ENCODE results near the gene PHETA1. TPM values are rescaled to one million over a fixed set of nuclear protein-coding genes. Genes with fewer than 3 reads are reported as not detected.

PHETA1 gene
- total and polyA plus RNA-seq, 2 experiments from 2014 or later = 13.8 to 28.6 TPM

DNA sequence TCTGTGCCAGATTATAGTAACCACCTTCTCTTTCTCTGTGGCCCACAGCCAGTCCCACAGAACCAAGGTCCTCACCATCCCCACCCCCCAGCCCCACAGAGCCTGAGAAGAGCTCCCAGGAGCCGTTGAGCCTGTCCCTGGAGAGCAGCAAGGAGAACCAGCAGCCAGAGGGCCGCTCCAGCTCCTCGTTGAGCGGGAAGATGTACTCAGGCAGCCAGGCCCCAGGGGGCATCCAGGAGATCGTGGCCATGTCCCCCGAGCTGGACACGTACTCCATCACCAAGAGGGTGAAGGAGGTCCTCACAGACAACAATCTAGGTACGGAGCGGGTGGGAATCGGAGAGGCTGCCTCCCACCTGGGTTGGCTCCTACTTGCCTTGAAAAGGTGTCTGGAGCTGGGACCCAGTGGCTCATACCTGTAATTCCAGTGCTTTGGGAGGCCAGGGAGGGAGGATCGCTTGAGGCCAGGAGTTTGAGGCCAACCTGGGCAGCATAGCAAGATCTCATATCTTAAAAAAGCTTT, 34.4 kb downstream of the PHETA1 start:
- no peak overlapping the region for H3K27ac ChIP-seq
- H3K9me3 ChIP-seq (ENCODE audit: low read depth) = no peaks in the 10 kb centered on the region
- DNase-seq (ENCODE audit: low read depth in 1 of 2, low spot score in 1 of 2) = no peak
- H3K4me3 ChIP-seq = no peak overlapping the region
- TF ChIP-seq, protein P1, sequence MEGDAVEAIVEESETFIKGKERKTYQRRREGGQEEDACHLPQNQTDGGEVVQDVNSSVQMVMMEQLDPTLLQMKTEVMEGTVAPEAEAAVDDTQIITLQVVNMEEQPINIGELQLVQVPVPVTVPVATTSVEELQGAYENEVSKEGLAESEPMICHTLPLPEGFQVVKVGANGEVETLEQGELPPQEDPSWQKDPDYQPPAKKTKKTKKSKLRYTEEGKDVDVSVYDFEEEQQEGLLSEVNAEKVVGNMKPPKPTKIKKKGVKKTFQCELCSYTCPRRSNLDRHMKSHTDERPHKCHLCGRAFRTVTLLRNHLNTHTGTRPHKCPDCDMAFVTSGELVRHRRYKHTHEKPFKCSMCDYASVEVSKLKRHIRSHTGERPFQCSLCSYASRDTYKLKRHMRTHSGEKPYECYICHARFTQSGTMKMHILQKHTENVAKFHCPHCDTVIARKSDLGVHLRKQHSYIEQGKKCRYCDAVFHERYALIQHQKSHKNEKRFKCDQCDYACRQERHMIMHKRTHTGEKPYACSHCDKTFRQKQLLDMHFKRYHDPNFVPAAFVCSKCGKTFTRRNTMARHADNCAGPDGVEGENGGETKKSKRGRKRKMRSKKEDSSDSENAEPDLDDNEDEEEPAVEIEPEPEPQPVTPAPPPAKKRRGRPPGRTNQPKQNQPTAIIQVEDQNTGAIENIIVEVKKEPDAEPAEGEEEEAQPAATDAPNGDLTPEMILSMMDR (IDR thresholded peaks at IDR 0.05; ENCODE audit: low read depth, low read length) = no peak
- H3K27me3 ChIP-seq = no peaks in the 10 kb centered on the region
- H3K36me3 ChIP-seq = no peaks in the 10 kb centered on the region
- no peaks in the 10 kb centered on the region for H3K4me1 ChIP-seq (ENCODE audit: low read depth)

GRCh38 chr12:111330800-111331752, 37.8 kb downstream of the PHETA1 start:
- Histone ChIP-seq H3K27me3 (no peaks in the 10 kb centered on the region), H3K4me3 (no peak overlapping the region), H3K36me3 (no peaks in the 10 kb centered on the region), H3K9me3 (ENCODE audit: low read depth) (no peaks in the 10 kb centered on the region), H3K27ac (no peak overlapping the region), H3K4me1 (ENCODE audit: low read depth) (no peaks in the 10 kb centered on the region)
- TF ChIP-seq, protein P1 (IDR thresholded peaks at IDR 0.05; ENCODE audit: low read depth, low read length) = peak; percentile 55
- peak; percentile 56 to 71 for DNase-seq (ENCODE audit: low read depth in 1 of 2, low spot score in 1 of 2)

- Histone ChIP-seq H3K27ac (no peak overlapping the region), H3K9me3 (ENCODE audit: low read depth) (no peaks in the 10 kb centered on the region), H3K36me3 (no peaks in the 10 kb centered on the region), H3K27me3 (no peaks in the 10 kb centered on the region), H3K4me1 (ENCODE audit: low read depth) (no peaks in the 10 kb centered on the region), H3K4me3 (no peak overlapping the region)
- TF ChIP-seq, protein P1 (IDR thresholded peaks at IDR 0.05; ENCODE audit: low read depth, low read length) = no peak
- no peak for DNase-seq (ENCODE audit: low read depth in 1 of 2, low spot score in 1 of 2)
These were observed 40.8 kb downstream of the PHETA1 start for GRCh38 chr12:111328138-111328537.

DNA sequence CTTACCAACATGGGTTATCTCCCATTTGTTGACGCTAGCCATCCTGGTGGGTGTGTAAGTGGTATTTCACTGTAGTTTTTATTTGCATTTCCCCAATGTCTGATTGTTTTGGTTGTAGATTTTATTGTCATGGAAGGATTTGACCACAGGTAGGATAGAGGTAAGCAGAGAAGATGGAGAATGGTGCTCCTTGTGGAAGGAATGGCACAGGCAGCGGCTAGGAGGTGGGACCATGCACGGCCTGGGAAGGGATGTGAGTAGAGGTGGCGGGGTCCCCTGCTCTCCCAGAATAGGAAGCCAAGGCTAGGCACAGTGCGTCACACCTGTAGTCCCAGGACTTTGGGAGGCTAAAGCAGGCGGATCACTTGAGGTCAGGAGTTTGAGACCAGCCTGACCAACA, 41.4 kb downstream of the PHETA1 start:
- no peaks in the 10 kb centered on the region for H3K36me3 ChIP-seq
- DNase-seq (ENCODE audit: low read depth in 1 of 2, low spot score in 1 of 2) = no peak
- no peaks in the 10 kb centered on the region for H3K9me3 ChIP-seq (ENCODE audit: low read depth)
- no peaks in the 10 kb centered on the region for H3K27me3 ChIP-seq
- H3K4me1 ChIP-seq (ENCODE audit: low read depth) = no peaks in the 10 kb centered on the region
- TF ChIP-seq, protein P1 (IDR thresholded peaks at IDR 0.05; ENCODE audit: low read depth, low read length) = no peak
- no peak overlapping the region for H3K27ac ChIP-seq
- no peak overlapping the region for H3K4me3 ChIP-seq

- H3K27me3 ChIP-seq = no peaks in the 10 kb centered on the region
- H3K36me3 ChIP-seq = no peaks in the 10 kb centered on the region
- no peak overlapping the region for H3K27ac ChIP-seq
- H3K9me3 ChIP-seq (ENCODE audit: low read depth) = no peaks in the 10 kb centered on the region
- no peak for DNase-seq (ENCODE audit: low read depth in 1 of 2, low spot score in 1 of 2)
- H3K4me3 ChIP-seq = no peak overlapping the region
- TF ChIP-seq, protein P1 (IDR thresholded peaks at IDR 0.05; ENCODE audit: low read depth, low read length) = no peak
- no peaks in the 10 kb centered on the region for H3K4me1 ChIP-seq (ENCODE audit: low read depth)
These were observed 46.3 kb downstream of the PHETA1 start for GRCh38 chr12:111322336-111323250.
